Fibroblast of lung (primary cell): ENCODE results near the gene GON4L. TPM values are rescaled to one million over a fixed set of nuclear protein-coding genes. Genes with fewer than 3 reads are reported as not detected.
"Not testable (repeated sequence)": the region's sequence is repeated elsewhere in the genome, so short reads cannot be mapped to it uniquely, and the experiment has no call there.

Experiments
- DNase-seq, 2 donors: peaks; one replicate each; pipeline versions ENCODE4 v3.0.0 to v3.0.0-alpha.2; 2010; ENCODE audit warnings: low read depth in 2 of 2
- H2AFZ ChIP-seq: 2 replicates; pipeline ENCODE4 v1.5.1; 2012; ENCODE audit warnings: low read length, control low read depth, inconsistent platforms
- H3K27ac ChIP-seq: 2 replicates; pipeline ENCODE4 v1.5.1; 2011; ENCODE audit warnings: low read length, control low read depth; ENCODE audit not compliant: insufficient read depth
- H3K27me3 ChIP-seq: 2 replicates; pipeline ENCODE4 v1.5.1; 2011; ENCODE audit warnings: mild to moderate bottlenecking, low read length; ENCODE audit not compliant: control insufficient read depth, insufficient read depth
- H3K36me3 ChIP-seq: 2 replicates; pipeline ENCODE4 v1.5.1; 2011; ENCODE audit warnings: low read length; ENCODE audit not compliant: control insufficient read depth, insufficient read depth
- H3K4me1 ChIP-seq: 2 replicates; pipeline ENCODE4 v1.5.1; 2011; ENCODE audit warnings: low read length; ENCODE audit not compliant: control insufficient read depth, insufficient read depth; ENCODE audit errors: extremely low read depth
- H3K4me2 ChIP-seq: 2 replicates; pipeline ENCODE4 v1.5.1; 2011; ENCODE audit warnings: low read length, control low read depth; ENCODE audit not compliant: insufficient read depth; ENCODE audit errors: extremely low read depth
- H3K4me3 ChIP-seq, 4 experiments: fragments of 200-600 bp in 1 of 4; sonication (generic) in 1 of 4; replicated peaks in 1 of 4; 2 replicates each; pipeline ENCODE4 v1.5.1; 2011 to 2016; ENCODE audit warnings: low read length in 4 of 4, low read depth in 3 of 4, mild to moderate bottlenecking in 3 of 4, control low read depth in 2 of 4, inconsistent platforms in 1 of 4, mixed read lengths in 1 of 4; ENCODE audit not compliant: insufficient read depth in 1 of 4; ENCODE audit errors: control extremely low read depth in 1 of 4
- H3K79me2 ChIP-seq: 2 replicates; pipeline ENCODE4 v1.5.1; 2012; ENCODE audit warnings: mild to moderate bottlenecking, low read length, inconsistent platforms; ENCODE audit not compliant: control insufficient read depth, insufficient read depth
- H3K9ac ChIP-seq: 2 replicates; pipeline ENCODE4 v1.5.1; 2011; ENCODE audit warnings: mild to moderate bottlenecking, low read length, control low read depth; ENCODE audit not compliant: insufficient read depth
- H3K9me3 ChIP-seq: 2 replicates; pipeline ENCODE4 v1.5.1; 2012; ENCODE audit warnings: low read depth, low read length; ENCODE audit not compliant: control insufficient read depth, insufficient read depth
- H4K20me1 ChIP-seq: 2 replicates; pipeline ENCODE4 v1.5.1; 2011; ENCODE audit warnings: low read length; ENCODE audit not compliant: control insufficient read depth, insufficient read depth; ENCODE audit errors: extremely low read depth
- EZH2 ChIP-seq: IDR thresholded peaks from 2 replicates; pipeline ENCODE4 v1.5.1; 2012; ENCODE audit warnings: low read length, control low read depth, mild to moderate bottlenecking; ENCODE audit errors: missing control alignments
- polyA plus RNA-seq, 2 donors: library from polyadenylated mRNA; depleted of rRNA in 1 of 2; stranded (reverse) in 1 of 2; unstranded in 1 of 2; fragments of >200 nt; gene quantifications; 2 replicates each; pipeline ENCODE4 v1.2.1, GENCODE V29; 2011 to 2012; ENCODE audit warnings: missing spikeins in 1 of 2
- total RNA-seq: library from RNA; depleted of rRNA; stranded (reverse); fragments of >200 nt; gene quantifications from 2 replicates; pipeline ENCODE4 v1.2.1, GENCODE V29; 2014
- TF ChIP-seq, protein P1 (sequence below), 2 donors: IDR thresholded peaks in 1 of 2; conservative IDR thresholded peaks in 1 of 2; 1 replicate in 1 of 2; 2 replicates in 1 of 2; pipeline ENCODE4 v1.5.1; 2011 to 2012; ENCODE audit warnings: low read length in 2 of 2, control low read depth in 1 of 2, inconsistent platforms in 1 of 2, low read depth in 1 of 2, mild to moderate bottlenecking in 1 of 2

Gene GON4L
- total and polyA plus RNA-seq, 2 donors (not counting 1 experiment from before 2014, with no cell fraction given), result 20.2 to 30.9 TPM

DNA sequence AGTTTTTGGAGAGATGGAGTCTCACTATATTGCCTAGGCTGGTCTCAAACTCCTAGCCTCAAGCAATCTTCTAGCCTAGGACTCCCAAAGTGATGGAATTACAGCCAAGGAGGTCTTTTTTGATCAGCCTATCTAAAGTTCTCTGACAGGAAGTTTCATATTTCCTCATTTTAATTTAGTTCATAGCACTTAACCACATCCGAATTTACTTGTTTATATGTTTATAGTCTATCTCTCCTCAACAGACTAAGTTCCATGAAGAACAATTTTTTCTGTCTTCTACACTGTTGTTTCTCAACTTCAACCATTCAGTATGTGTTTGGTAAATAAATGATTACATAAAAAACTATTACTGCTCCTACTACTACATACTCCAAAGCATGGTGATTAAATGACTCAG lies 47.9 kb downstream of the GON4L start:
- Histone ChIP-seq H4K20me1 (no peaks in the 10 kb centered on the region), H3K9ac (no peak overlapping the region), H3K4me1 (no peaks in the 10 kb centered on the region), H3K9me3 (no peaks in the 10 kb centered on the region), H3K79me2 (no peaks in the 10 kb centered on the region), H3K4me3 (no peak overlapping the region), H3K27ac (no peak overlapping the region), H3K4me2 (no peak overlapping the region), H2AFZ (no peak overlapping the region), H3K36me3 (peaks cover 2% of the 10 kb centered on the region), H3K27me3 (no peaks in the 10 kb centered on the region)
- DNase-seq, result no peak
- TF ChIP-seq EZH2, result no peak
- TF ChIP-seq, protein P1, sequence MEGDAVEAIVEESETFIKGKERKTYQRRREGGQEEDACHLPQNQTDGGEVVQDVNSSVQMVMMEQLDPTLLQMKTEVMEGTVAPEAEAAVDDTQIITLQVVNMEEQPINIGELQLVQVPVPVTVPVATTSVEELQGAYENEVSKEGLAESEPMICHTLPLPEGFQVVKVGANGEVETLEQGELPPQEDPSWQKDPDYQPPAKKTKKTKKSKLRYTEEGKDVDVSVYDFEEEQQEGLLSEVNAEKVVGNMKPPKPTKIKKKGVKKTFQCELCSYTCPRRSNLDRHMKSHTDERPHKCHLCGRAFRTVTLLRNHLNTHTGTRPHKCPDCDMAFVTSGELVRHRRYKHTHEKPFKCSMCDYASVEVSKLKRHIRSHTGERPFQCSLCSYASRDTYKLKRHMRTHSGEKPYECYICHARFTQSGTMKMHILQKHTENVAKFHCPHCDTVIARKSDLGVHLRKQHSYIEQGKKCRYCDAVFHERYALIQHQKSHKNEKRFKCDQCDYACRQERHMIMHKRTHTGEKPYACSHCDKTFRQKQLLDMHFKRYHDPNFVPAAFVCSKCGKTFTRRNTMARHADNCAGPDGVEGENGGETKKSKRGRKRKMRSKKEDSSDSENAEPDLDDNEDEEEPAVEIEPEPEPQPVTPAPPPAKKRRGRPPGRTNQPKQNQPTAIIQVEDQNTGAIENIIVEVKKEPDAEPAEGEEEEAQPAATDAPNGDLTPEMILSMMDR (conservative IDR thresholded peaks at IDR 0.05 in 1 of 2, IDR thresholded peaks at IDR 0.05 in 1 of 2; ENCODE audit: low read depth in 1 of 2, low read length in 2 of 2), result no peak

- Histone ChIP-seq H2AFZ (no peak overlapping the region), H3K4me1 (no peaks in the 10 kb centered on the region), H3K27me3 (no peaks in the 10 kb centered on the region), H3K79me2 (no peaks in the 10 kb centered on the region), H3K36me3 (peaks cover 2% of the 10 kb centered on the region), H4K20me1 (no peaks in the 10 kb centered on the region), H3K9me3 (no peaks in the 10 kb centered on the region), H3K4me2 (no peak overlapping the region), H3K4me3 (no peak overlapping the region), H3K27ac (no peak overlapping the region), H3K9ac (no peak overlapping the region)
- no peak for TF ChIP-seq EZH2
- TF ChIP-seq, protein P1 (conservative IDR thresholded peaks at IDR 0.05 in 1 of 2, IDR thresholded peaks at IDR 0.05 in 1 of 2; ENCODE audit: low read depth in 1 of 2, low read length in 2 of 2), result no peak
- peak in 1 of 2 donors; percentile 63 for DNase-seq
Observed at GRCh38 chr1:155801149-155801548, 55.9 kb downstream of the GON4L start.

DNA sequence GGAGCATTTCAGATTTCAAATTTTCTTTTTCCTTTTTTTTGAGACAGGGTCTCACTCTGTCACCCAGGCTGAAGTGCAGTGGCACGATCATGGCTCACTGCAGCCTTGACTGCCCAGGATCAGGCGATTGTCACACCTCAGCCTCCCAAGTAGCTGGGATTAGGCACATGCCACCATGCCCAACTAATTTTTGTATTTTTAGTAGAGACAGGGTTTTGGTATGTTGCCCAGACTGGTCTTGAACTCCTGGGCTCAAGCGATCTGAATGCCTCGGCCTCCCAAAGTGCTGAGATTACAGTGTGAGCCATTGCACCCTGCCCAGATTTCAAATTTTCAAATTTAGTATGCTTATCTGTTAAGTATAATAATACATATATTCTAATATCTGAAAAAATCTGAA lies 61.4 kb downstream of the GON4L start:
- H3K4me2 ChIP-seq, H3K4me1 ChIP-seq, H3K79me2 ChIP-seq, H3K27ac ChIP-seq, H3K27me3 ChIP-seq, H3K4me3 ChIP-seq, H3K36me3 ChIP-seq, H2AFZ ChIP-seq, DNase-seq, H3K9me3 ChIP-seq, H3K9ac ChIP-seq, H4K20me1 ChIP-seq: not testable (repeated sequence)
